CD4-positive, alpha-beta T cell (primary cell): ENCODE data around the gene KCNAB1. TPM values are rescaled to one million over a fixed set of nuclear protein-coding genes. Genes with fewer than 3 reads are reported as not detected.
"Not testable (repeated sequence)": the region's sequence is repeated elsewhere in the genome, so short reads cannot be mapped to it uniquely, and the experiment has no call there.

Experiments used
- ATAC-seq: fragments of 200-7000 bp; cut with Tn5 transposase; one replicate; pipeline ENCODE4 v1.10.0; 2022; ENCODE audit warnings: mild to moderate bottlenecking; ENCODE audit not compliant: poor library complexity
- CTCF ChIA-PET: fragments of 350-600 bp; sonication (Branson Sonifier 250); formaldehyde crosslinking; loops from one replicate; lab custom pipeline; 2021; ENCODE audit warnings: antibody characterized with exemption, inconsistent platforms; lab: Charles Lee
- POLR2A ChIA-PET: fragments of 350-600 bp; sonication (Branson Sonifier 250); formaldehyde crosslinking; loops from one replicate; lab custom pipeline; 2021; ENCODE audit warnings: antibody characterized with exemption, inconsistent platforms; lab: Charles Lee
- DNase-seq, 14 experiments: peaks; one replicate each; pipeline ENCODE4 v3.0.0-alpha.2; 2013 to 2020; ENCODE audit warnings: mixed read lengths in 2 of 14
- H3K27ac ChIP-seq, 2 donors: one replicate each; pipeline versions ENCODE4 v1.5.1 to v1.7.0; 2013; ENCODE audit warnings: low read length in 2 of 2, low read depth in 1 of 2, mild to moderate bottlenecking in 1 of 2
- H3K27me3 ChIP-seq, 2 experiments: 1 replicate in 1 of 2; 2 replicates in 1 of 2; pipeline versions ENCODE4 v1.6.1 to v1.7.0; 2013; ENCODE audit warnings: low read length in 2 of 2, control low read depth in 1 of 2, mild to moderate bottlenecking in 1 of 2, moderate library complexity in 1 of 2; ENCODE audit not compliant: insufficient read depth in 2 of 2, control insufficient read depth in 1 of 2
- H3K36me3 ChIP-seq: one replicate; pipeline ENCODE4 v1.6.1; 2013; ENCODE audit warnings: low read length, control low read depth; ENCODE audit not compliant: insufficient read depth
- H3K4me1 ChIP-seq: one replicate; pipeline ENCODE4 v1.6.1; 2013; ENCODE audit warnings: low read length, control low read depth; ENCODE audit not compliant: insufficient read depth
- H3K4me3 ChIP-seq: one replicate; pipeline ENCODE4 v1.5.1; 2013; ENCODE audit warnings: mild to moderate bottlenecking, low read length, moderate library complexity
- H3K9me3 ChIP-seq, 2 experiments: 1 replicate in 1 of 2; 2 replicates in 1 of 2; pipeline versions ENCODE4 v1.6.1 to v1.7.0; 2013; ENCODE audit warnings: low read length in 2 of 2, mild to moderate bottlenecking in 2 of 2, control low read depth in 1 of 2, moderate library complexity in 1 of 2; ENCODE audit not compliant: control insufficient read depth in 1 of 2, insufficient read depth in 1 of 2
- H3K27ac Mint-ChIP-seq: one replicate; pipeline ENCODE4 v1.8.0; 2020; ENCODE audit warnings: mixed read lengths
- H3K27me3 Mint-ChIP-seq: one replicate; pipeline ENCODE4 v1.8.0; 2021; ENCODE audit warnings: mixed read lengths
- H3K36me3 Mint-ChIP-seq: one replicate; pipeline ENCODE4 v1.8.0; 2021; ENCODE audit warnings: low read depth, mixed read lengths
- H3K4me1 Mint-ChIP-seq: one replicate; pipeline ENCODE4 v1.8.0; 2021; ENCODE audit warnings: low read depth, mixed read lengths
- H3K4me3 Mint-ChIP-seq: one replicate; pipeline ENCODE4 v1.8.0; 2020; ENCODE audit warnings: mild to moderate bottlenecking, mixed read lengths
- H3K9me3 Mint-ChIP-seq: one replicate; pipeline ENCODE4 v1.8.0; 2020; ENCODE audit warnings: mixed read lengths
- intact Hi-C, 2 experiments: fragments of 100-400 bp; cut with DNase I in 1 of 2; cut with micrococcal nuclease in 1 of 2; formaldehyde crosslinking; loops; one replicate each; pipeline versions ENCODE4 v1.15.1 to v1.9.0; 2023 to 2025; cut with DNase I, micrococcal nuclease
- total RNA-seq, 174 experiments: library from RNA in 2 of 174; stranded (reverse) in 2 of 174; gene quantifications; one replicate each; pipeline ENCODE4 v1.2.3 and lab custom pipeline; 2021 to 2026
- TF ChIP-seq, protein P1 (sequence below): fragments of 200-600 bp; IDR thresholded peaks from one replicate; pipeline ENCODE4 v1.8.0; 2022; ENCODE audit warnings: antibody characterized with exemption, mild to moderate bottlenecking

KCNAB1 gene
- total RNA-seq, 2 experiments from 2014 or later: 0.14 TPM; not detected in 1

DNA sequence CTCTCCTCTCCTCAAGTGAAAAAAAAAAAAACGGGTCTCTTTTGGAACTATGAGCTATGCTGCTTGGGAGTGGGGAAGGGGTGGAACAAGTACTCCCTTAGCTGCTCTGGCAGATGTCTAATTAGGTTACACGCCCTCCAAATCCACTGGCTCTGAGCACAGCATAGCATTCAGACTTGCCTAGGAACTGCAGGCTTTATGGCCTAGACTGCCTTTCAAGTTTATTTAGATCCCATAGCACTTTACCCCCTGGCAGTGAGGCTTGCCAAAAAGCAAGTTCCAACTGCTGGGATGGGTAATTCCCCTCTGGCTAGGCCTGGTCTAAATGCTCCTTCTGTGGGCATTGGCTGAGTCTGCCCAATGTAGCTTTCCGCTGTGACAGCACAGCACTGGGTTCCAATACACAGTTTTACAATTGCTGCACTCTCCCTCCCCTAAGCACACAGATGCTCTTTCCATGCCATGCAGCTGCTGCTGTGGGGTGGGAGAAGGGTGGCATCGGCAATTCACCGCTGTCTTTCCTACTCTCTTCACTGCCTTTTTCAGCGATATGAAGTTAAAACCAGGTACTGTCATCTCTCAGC, 152.8 kb downstream of the KCNAB1 start:
- H3K27ac Mint-ChIP-seq: no peak overlapping the region
- DNase-seq (no peak), ATAC-seq (no peak)
- no peaks in the 10 kb centered on the region for H3K4me1 Mint-ChIP-seq
- no peaks in the 10 kb centered on the region for H3K27me3 Mint-ChIP-seq
- Histone ChIP-seq H3K4me1 (no peaks in the 10 kb centered on the region), H3K9me3 (peaks cover 0 to 8% of the 10 kb centered on the region in 2 experiments), H3K27me3 (peaks cover 0 to 5% of the 10 kb centered on the region in 2 experiments), H3K36me3 (no peaks in the 10 kb centered on the region), H3K4me3 (no peak overlapping the region), H3K27ac (no peak overlapping the region)
- H3K9me3 Mint-ChIP-seq: no peaks in the 10 kb centered on the region
- CTCF ChIA-PET: no interaction called here
- TF ChIP-seq, protein P1, sequence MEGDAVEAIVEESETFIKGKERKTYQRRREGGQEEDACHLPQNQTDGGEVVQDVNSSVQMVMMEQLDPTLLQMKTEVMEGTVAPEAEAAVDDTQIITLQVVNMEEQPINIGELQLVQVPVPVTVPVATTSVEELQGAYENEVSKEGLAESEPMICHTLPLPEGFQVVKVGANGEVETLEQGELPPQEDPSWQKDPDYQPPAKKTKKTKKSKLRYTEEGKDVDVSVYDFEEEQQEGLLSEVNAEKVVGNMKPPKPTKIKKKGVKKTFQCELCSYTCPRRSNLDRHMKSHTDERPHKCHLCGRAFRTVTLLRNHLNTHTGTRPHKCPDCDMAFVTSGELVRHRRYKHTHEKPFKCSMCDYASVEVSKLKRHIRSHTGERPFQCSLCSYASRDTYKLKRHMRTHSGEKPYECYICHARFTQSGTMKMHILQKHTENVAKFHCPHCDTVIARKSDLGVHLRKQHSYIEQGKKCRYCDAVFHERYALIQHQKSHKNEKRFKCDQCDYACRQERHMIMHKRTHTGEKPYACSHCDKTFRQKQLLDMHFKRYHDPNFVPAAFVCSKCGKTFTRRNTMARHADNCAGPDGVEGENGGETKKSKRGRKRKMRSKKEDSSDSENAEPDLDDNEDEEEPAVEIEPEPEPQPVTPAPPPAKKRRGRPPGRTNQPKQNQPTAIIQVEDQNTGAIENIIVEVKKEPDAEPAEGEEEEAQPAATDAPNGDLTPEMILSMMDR: no peak
- POLR2A ChIA-PET: no interaction called here
- no peaks in the 10 kb centered on the region for H3K36me3 Mint-ChIP-seq
- intact Hi-C loops: no loop called here
- no peak overlapping the region for H3K4me3 Mint-ChIP-seq

DNA sequence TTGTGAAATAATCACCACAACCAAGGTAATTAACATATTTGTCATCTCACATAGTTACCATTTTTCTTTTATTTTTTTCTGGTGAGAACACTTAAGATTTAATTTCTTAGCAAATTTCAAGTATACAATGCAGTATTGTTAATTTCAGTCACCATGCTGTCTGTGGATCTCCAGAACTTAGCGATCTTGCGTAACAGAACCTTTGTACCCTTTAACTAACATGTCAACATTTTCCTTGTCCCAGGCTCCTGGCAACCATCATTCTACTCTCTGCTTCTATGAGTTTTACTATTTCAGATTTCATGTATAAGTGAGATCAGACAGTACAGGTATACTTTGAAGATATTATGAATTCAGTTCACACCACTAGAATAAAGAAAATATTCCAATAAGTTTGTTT, 154.4 kb downstream of the KCNAB1 start:
- intact Hi-C loops: no loop called here
- H3K36me3 Mint-ChIP-seq: no peaks in the 10 kb centered on the region
- H3K4me1 Mint-ChIP-seq: no peaks in the 10 kb centered on the region
- no peaks in the 10 kb centered on the region for H3K36me3 ChIP-seq
- POLR2A ChIA-PET: no interaction called here
- DNase-seq: no peak
- no peaks in the 10 kb centered on the region for H3K9me3 Mint-ChIP-seq
- peaks cover 0 to 8% of the 10 kb centered on the region in 2 experiments for H3K9me3 ChIP-seq
- no peaks in the 10 kb centered on the region for H3K4me1 ChIP-seq
- H3K27ac Mint-ChIP-seq: no peak overlapping the region
- TF ChIP-seq, protein P1: no peak
- ATAC-seq: no peak
- H3K27me3 Mint-ChIP-seq: no peaks in the 10 kb centered on the region
- no peak overlapping the region for H3K27ac ChIP-seq
- H3K27me3 ChIP-seq: peaks cover 0 to 5% of the 10 kb centered on the region in 2 experiments
- CTCF ChIA-PET: no interaction called here
- H3K4me3 ChIP-seq: no peak overlapping the region
- no peak overlapping the region for H3K4me3 Mint-ChIP-seq

DNA sequence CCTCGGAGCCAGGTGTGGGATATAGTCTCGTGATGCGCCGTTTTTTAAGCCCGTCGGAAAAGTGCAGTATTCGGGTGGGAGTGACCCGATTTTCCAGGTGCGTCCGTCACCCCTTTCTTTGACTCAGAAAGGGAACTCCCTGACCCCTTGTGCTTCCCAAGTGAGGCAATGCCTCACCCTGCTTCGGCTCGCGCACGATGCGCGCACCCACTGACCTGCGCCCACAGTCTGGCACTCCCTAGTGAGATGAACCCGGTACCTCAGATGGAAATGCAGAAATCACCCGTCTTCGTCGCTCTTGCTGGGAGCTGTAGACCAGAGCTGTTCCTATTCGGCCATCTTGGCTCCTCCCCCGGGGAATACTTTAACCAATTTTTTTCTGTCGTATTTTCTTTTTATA, 164.3 kb downstream of the KCNAB1 start:
- intact Hi-C loops, H3K27ac Mint-ChIP-seq, H3K4me1 ChIP-seq, POLR2A ChIA-PET, DNase-seq, CTCF ChIA-PET, H3K4me3 ChIP-seq, ATAC-seq, H3K9me3 Mint-ChIP-seq, H3K9me3 ChIP-seq, H3K4me1 Mint-ChIP-seq, H3K36me3 ChIP-seq, H3K4me3 Mint-ChIP-seq, H3K36me3 Mint-ChIP-seq, H3K27ac ChIP-seq: not testable (repeated sequence)
- peaks cover 39% of the 10 kb centered on the region for H3K27me3 Mint-ChIP-seq
- peaks cover 9 to 13% of the 10 kb centered on the region in 2 experiments for H3K27me3 ChIP-seq

DNA sequence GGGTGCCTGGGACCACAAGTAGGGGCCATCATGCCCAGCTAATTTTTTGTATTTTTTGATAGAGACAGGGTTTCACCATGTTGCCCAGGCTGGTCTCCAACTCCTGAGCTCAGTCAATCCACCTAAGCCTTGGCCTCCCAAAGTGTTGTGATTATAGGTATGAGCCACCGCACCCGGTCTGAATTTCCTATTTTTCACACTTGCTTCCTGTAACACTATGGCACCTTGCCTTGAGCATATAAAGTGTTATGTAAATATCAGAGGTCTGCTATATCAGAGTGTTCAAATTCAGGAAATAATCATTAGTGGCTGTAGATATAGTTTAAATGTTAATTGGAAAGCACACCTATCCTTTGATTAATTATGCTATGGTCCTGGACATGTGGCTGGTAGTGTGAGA, 165.2 kb downstream of the KCNAB1 start:
- DNase-seq (no peak), ATAC-seq (no peak)
- Mint-ChIP-seq H3K4me1 (no peaks in the 10 kb centered on the region), H3K27ac (no peak overlapping the region), H3K4me3 (no peak overlapping the region), H3K36me3 (no peaks in the 10 kb centered on the region), H3K27me3 (peaks cover 49% of the 10 kb centered on the region), H3K9me3 (no peaks in the 10 kb centered on the region)
- POLR2A ChIA-PET: no interaction called here
- Histone ChIP-seq H3K9me3 (no peaks in the 10 kb centered on the region), H3K4me1 (no peaks in the 10 kb centered on the region), H3K27me3 (peaks cover 18 to 23% of the 10 kb centered on the region in 2 experiments), H3K36me3 (no peaks in the 10 kb centered on the region), H3K27ac (no peak overlapping the region), H3K4me3 (no peak overlapping the region)
- CTCF ChIA-PET: no interaction called here
- TF ChIP-seq, protein P1: no peak
- intact Hi-C loops: no loop called here
